Activated T-helper 2 cell treated with anti-CD3 and anti-CD28 coated beads, Interferon-gamma antibody, Interleukin-2, Interleukin-4, amounts not matched to agents 10 μg/mL and 5 μg/mL and 100 μg/mL, durations not matched to agents 14 hours and 24 hours and 36 hours (primary cell): ENCODE data around the gene FAM111A. TPM values are rescaled to one million over a fixed set of nuclear protein-coding genes. Genes with fewer than 3 reads are reported as not detected.

Experiments used
- DNase-seq: peaks from one replicate; pipeline ENCODE4 v3.0.0; 2021; ENCODE audit warnings: low spot score
- H3K27ac Mint-ChIP-seq: one replicate; pipeline ENCODE4 v1.8.0; 2021; ENCODE audit warnings: mixed read lengths
- H3K27me3 Mint-ChIP-seq: one replicate; pipeline ENCODE4 v1.8.0; 2021; ENCODE audit warnings: low read depth, mixed read lengths
- H3K36me3 Mint-ChIP-seq: one replicate; pipeline ENCODE4 v1.8.0; 2021; ENCODE audit warnings: low read depth, mixed read lengths
- H3K4me1 Mint-ChIP-seq: one replicate; pipeline ENCODE4 v1.8.0; 2021; ENCODE audit warnings: low read depth, mixed read lengths
- H3K4me3 Mint-ChIP-seq: one replicate; pipeline ENCODE4 v1.8.0; 2021; ENCODE audit warnings: low read depth, mild to moderate bottlenecking, moderate library complexity, mixed read lengths
- H3K9me3 Mint-ChIP-seq: one replicate; pipeline ENCODE4 v1.8.0; 2021; ENCODE audit warnings: mixed read lengths
- intact Hi-C: fragments of 100-400 bp; cut with micrococcal nuclease; formaldehyde crosslinking; loops from one replicate; pipeline ENCODE4 v1.15.1; 2023
- total RNA-seq: library from RNA; stranded (reverse); gene quantifications from 2 replicates; pipeline ENCODE4 v1.2.3, GENCODE V29; 2022

The FAM111A gene
- total RNA-seq, 1 donor from 2014 or later: 69.1 TPM

- H3K36me3 Mint-ChIP-seq: no peaks in the 10 kb centered on the region
- no peak overlapping the region for H3K27ac Mint-ChIP-seq
- H3K4me3 Mint-ChIP-seq: no peak overlapping the region
- intact Hi-C loops: loop anchor here (1.0 kb wide), 1 partner anchor 15 kb away; no protein-coding TSS in a partner anchor
- no peaks in the 10 kb centered on the region for H3K9me3 Mint-ChIP-seq
- peaks cover 9% of the 10 kb centered on the region for H3K27me3 Mint-ChIP-seq
- peak; percentile 32 for DNase-seq
- H3K4me1 Mint-ChIP-seq: peaks cover 2% of the 10 kb centered on the region
Measured at GRCh38 chr11:59186130-59186594, 43.5 kb downstream of the FAM111A start.

GRCh38 chr11:59187035-59187434, 44.4 kb downstream of the FAM111A start:
- H3K4me1 Mint-ChIP-seq: peaks cover 2% of the 10 kb centered on the region
- no peak overlapping the region for H3K27ac Mint-ChIP-seq
- H3K9me3 Mint-ChIP-seq: no peaks in the 10 kb centered on the region
- DNase-seq: no peak
- intact Hi-C loops: no loop called here
- H3K27me3 Mint-ChIP-seq: peaks cover 9% of the 10 kb centered on the region
- H3K36me3 Mint-ChIP-seq: no peaks in the 10 kb centered on the region
- H3K4me3 Mint-ChIP-seq: no peak overlapping the region

DNA sequence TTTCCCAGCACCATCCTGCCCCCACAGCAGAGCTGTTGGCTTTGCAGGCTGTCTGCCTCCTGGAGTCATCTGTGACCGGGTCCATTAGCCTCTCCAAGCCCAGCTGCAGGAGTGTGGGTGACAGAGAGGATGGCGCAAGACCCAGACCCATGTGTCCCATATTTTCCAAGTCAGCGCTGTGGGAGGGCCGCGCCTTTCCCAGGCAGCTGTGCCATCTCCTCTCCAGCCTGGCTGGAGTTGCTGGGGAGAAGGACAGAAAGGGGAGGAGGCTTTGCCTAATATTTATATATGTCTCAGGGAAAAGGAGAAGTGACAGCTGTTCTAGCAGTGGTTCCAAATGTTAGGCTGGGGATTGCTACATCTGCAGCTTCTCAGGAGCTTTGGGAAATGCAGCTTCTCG, 44.9 kb downstream of the FAM111A start:
- intact Hi-C loops: no loop called here
- no peak overlapping the region for H3K4me3 Mint-ChIP-seq
- peaks cover 2% of the 10 kb centered on the region for H3K4me1 Mint-ChIP-seq
- H3K9me3 Mint-ChIP-seq: no peaks in the 10 kb centered on the region
- peaks cover 9% of the 10 kb centered on the region for H3K27me3 Mint-ChIP-seq
- no peaks in the 10 kb centered on the region for H3K36me3 Mint-ChIP-seq
- no peak overlapping the region for H3K27ac Mint-ChIP-seq
- DNase-seq: no peak

GRCh38 chr11:59188954-59189353, 46.3 kb downstream of the FAM111A start:
- DNase-seq: no peak
- H3K4me1 Mint-ChIP-seq: peaks cover 2% of the 10 kb centered on the region
- H3K4me3 Mint-ChIP-seq: no peak overlapping the region
- H3K27me3 Mint-ChIP-seq: peaks cover 12% of the 10 kb centered on the region
- H3K27ac Mint-ChIP-seq: no peak overlapping the region
- intact Hi-C loops: no loop called here
- no peaks in the 10 kb centered on the region for H3K9me3 Mint-ChIP-seq
- H3K36me3 Mint-ChIP-seq: no peaks in the 10 kb centered on the region

GRCh38 chr11:59189986-59190385, 47.3 kb downstream of the FAM111A start:
- H3K9me3 Mint-ChIP-seq: no peaks in the 10 kb centered on the region
- DNase-seq: no peak
- no peak overlapping the region for H3K4me3 Mint-ChIP-seq
- peaks cover 15% of the 10 kb centered on the region for H3K27me3 Mint-ChIP-seq
- no peaks in the 10 kb centered on the region for H3K36me3 Mint-ChIP-seq
- H3K27ac Mint-ChIP-seq: no peak overlapping the region
- intact Hi-C loops: no loop called here
- H3K4me1 Mint-ChIP-seq: peaks cover 2% of the 10 kb centered on the region

- no peaks in the 10 kb centered on the region for H3K36me3 Mint-ChIP-seq
- intact Hi-C loops: no loop called here
- no peaks in the 10 kb centered on the region for H3K9me3 Mint-ChIP-seq
- peaks cover 14% of the 10 kb centered on the region for H3K27me3 Mint-ChIP-seq
- no peak for DNase-seq
- H3K4me3 Mint-ChIP-seq: no peak overlapping the region
- peaks cover 1% of the 10 kb centered on the region for H3K4me1 Mint-ChIP-seq
- no peak overlapping the region for H3K27ac Mint-ChIP-seq
Measured at GRCh38 chr11:59191095-59191494, 48.4 kb downstream of the FAM111A start.

- intact Hi-C loops: no loop called here
- H3K9me3 Mint-ChIP-seq: no peaks in the 10 kb centered on the region
- no peaks in the 10 kb centered on the region for H3K36me3 Mint-ChIP-seq
- no peak overlapping the region for H3K27ac Mint-ChIP-seq
- DNase-seq: no peak
- no peak overlapping the region for H3K4me3 Mint-ChIP-seq
- H3K27me3 Mint-ChIP-seq: peaks cover 12% of the 10 kb centered on the region
- no peaks in the 10 kb centered on the region for H3K4me1 Mint-ChIP-seq
Measured at GRCh38 chr11:59191890-59192289, 49.2 kb downstream of the FAM111A start.

GRCh38 chr11:59192446-59193020, 49.9 kb downstream of the FAM111A start:
- H3K4me1 Mint-ChIP-seq: no peaks in the 10 kb centered on the region
- intact Hi-C loops: no loop called here
- H3K4me3 Mint-ChIP-seq: no peak overlapping the region
- H3K36me3 Mint-ChIP-seq: no peaks in the 10 kb centered on the region
- H3K27me3 Mint-ChIP-seq: peaks cover 13% of the 10 kb centered on the region
- no peak for DNase-seq
- H3K27ac Mint-ChIP-seq: no peak overlapping the region
- H3K9me3 Mint-ChIP-seq: no peaks in the 10 kb centered on the region

DNA sequence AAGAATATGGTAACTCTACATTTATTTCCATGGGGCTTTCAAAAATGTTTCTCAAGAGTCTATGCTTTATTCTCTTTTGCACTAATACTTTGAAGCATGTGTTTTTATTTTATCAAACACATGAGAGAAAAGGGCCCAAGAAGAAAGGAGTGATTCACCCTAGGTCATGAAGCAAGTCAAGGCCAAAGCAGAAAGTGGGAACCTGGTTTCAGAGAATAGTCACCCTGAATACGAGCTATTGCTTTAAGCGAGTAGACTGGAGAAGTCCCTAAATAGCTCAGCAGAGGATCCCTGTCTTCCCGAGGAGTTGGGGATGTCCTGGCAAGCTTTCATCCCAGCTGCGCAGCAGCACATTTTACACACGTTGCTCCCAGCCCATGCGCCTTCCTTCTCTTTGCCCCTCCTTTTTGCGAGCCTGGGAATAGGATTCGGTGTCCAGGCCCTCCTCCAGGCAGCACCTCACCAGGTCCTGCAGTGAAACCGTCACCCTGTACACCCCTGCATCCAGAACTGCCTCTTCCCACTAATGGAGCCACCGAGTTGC, 51.0 kb downstream of the FAM111A start:
- Mint-ChIP-seq H3K9me3 (no peaks in the 10 kb centered on the region), H3K4me1 (no peaks in the 10 kb centered on the region), H3K27ac (no peak overlapping the region), H3K4me3 (no peak overlapping the region), H3K27me3 (peaks cover 13% of the 10 kb centered on the region), H3K36me3 (no peaks in the 10 kb centered on the region)
- intact Hi-C loops: no loop called here
- no peak for DNase-seq

DNA sequence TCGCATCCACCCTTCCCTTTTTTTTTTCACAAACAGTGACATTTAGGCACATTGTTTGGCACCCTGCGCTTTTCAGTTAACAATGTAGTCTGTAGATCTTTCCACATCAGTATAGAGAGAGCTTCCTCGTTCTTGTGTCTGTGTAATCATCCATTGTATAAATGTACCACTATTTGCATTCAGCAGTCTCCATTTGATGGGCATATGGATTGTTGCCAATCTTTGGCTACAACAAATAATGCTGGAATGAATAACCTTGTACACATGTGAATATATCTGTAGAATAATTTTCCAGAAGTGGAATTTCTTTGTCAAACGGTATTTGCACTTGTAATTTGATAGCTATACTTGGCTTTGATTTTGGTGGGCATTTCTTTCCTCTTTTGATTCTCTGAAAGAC, 52.9 kb downstream of the FAM111A start:
- H3K36me3 Mint-ChIP-seq: no peaks in the 10 kb centered on the region
- H3K27ac Mint-ChIP-seq: no peak overlapping the region
- no peak for DNase-seq
- peaks cover 7% of the 10 kb centered on the region for H3K4me1 Mint-ChIP-seq
- peaks cover 12% of the 10 kb centered on the region for H3K27me3 Mint-ChIP-seq
- intact Hi-C loops: no loop called here
- H3K9me3 Mint-ChIP-seq: no peaks in the 10 kb centered on the region
- H3K4me3 Mint-ChIP-seq: no peak overlapping the region

- no peak overlapping the region for H3K4me3 Mint-ChIP-seq
- H3K27me3 Mint-ChIP-seq: peaks cover 9% of the 10 kb centered on the region
- H3K4me1 Mint-ChIP-seq: peaks cover 7% of the 10 kb centered on the region
- no peaks in the 10 kb centered on the region for H3K36me3 Mint-ChIP-seq
- no peak for DNase-seq
- intact Hi-C loops: no loop called here
- H3K27ac Mint-ChIP-seq: no peak overlapping the region
- no peaks in the 10 kb centered on the region for H3K9me3 Mint-ChIP-seq
Measured at GRCh38 chr11:59196777-59197176, 54.1 kb downstream of the FAM111A start.

DNA sequence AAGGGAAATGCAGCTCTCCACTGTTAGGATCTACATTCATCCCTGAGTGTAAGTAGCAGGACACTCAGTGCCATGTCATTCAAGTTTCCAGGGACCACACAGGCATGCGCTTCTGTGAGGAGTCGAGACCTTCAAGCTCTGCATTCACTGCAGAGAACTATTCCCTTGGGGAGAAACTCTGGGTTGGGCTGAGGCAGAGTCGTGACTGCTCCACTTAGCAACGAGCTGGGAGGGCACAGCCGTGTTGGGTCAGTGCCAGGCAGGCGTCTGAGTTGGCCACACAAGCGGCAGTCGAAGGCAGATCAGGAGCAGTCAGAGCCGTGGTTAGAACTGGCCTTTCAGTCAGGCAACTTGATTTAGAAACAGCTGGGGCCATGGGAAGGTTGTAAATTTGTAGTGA, 55.3 kb downstream of the FAM111A start:
- Mint-ChIP-seq H3K9me3 (no peaks in the 10 kb centered on the region), H3K4me1 (peaks cover 7% of the 10 kb centered on the region), H3K36me3 (no peaks in the 10 kb centered on the region), H3K27me3 (peaks cover 10% of the 10 kb centered on the region), H3K4me3 (no peak overlapping the region), H3K27ac (no peak overlapping the region)
- intact Hi-C loops: no loop called here
- DNase-seq: no peak

- Mint-ChIP-seq H3K27me3 (peaks cover 10% of the 10 kb centered on the region), H3K4me3 (no peak overlapping the region), H3K27ac (no peak overlapping the region), H3K4me1 (peaks cover 7% of the 10 kb centered on the region), H3K9me3 (no peaks in the 10 kb centered on the region), H3K36me3 (no peaks in the 10 kb centered on the region)
- intact Hi-C loops: no loop called here
- no peak for DNase-seq
Measured at GRCh38 chr11:59198726-59199125, 56.1 kb downstream of the FAM111A start.
